ENCODE data around the gene DLX4.
A peak's percentile ranks its signal among the peaks of the same experiment; 100 is the strongest.

The DLX4 gene

GRCh38 chr17:49928837-49929475 is 40.0 kb upstream of the DLX4 start:
- Histone ChIP-seq H3K27me3 (ENCODE audit: insufficient read depth, low read length) (no peaks in the 10 kb centered on the region), H3K4ac (ENCODE audit: low read depth, low read length) (no peak overlapping the region), H3K4me1 (ENCODE audit: control insufficient read depth in 1 of 2, insufficient read depth in 2 of 2, low read length in 2 of 2) (peaks cover 0 to 6% of the 10 kb centered on the region in 2 experiments), H3K9ac (ENCODE audit: low read length) (no peak overlapping the region), H3K27ac (ENCODE audit: low read depth, low read length) (no peak overlapping the region), H4K12ac (ENCODE audit: low read depth, low read length) (no peak overlapping the region), H4K91ac (ENCODE audit: low read depth, low read length) (no peak overlapping the region), H4K8ac (ENCODE audit: low read depth, low read length) (no peak overlapping the region), H3K4me3 (ENCODE audit: low read depth, low read length) (no peak overlapping the region), H3K18ac (ENCODE audit: low read length) (no peak overlapping the region), H3K4me2 (ENCODE audit: low read length) (no peak overlapping the region), H2AK5ac (ENCODE audit: low read length) (no peak overlapping the region), H3K79me1 (ENCODE audit: low read length) (peaks cover 3% of the 10 kb centered on the region), H3K79me2 (ENCODE audit: control insufficient read depth, insufficient read depth, low read length, poor library complexity) (no peaks in the 10 kb centered on the region), H2BK12ac (ENCODE audit: low read length) (peak overlapping the region; percentile 1), H3K14ac (ENCODE audit: low read length) (no peak overlapping the region), H3K36me3 (ENCODE audit: control insufficient read depth in 1 of 2, insufficient read depth in 2 of 2, low read length in 2 of 2) (no peaks in the 10 kb centered on the region), H2AFZ (ENCODE audit: insufficient read depth, low read length, poor library complexity) (no peak overlapping the region), H2BK5ac (ENCODE audit: low read depth, low read length, poor library complexity) (no peak overlapping the region), H3K23ac (ENCODE audit: low read length) (no peak overlapping the region), H2BK120ac (ENCODE audit: insufficient read depth, low read length, poor library complexity) (no peak overlapping the region), H3K9me3 (ENCODE audit: insufficient read depth, low read depth, low read length) (peaks cover 2% of the 10 kb centered on the region)
- WGBS (ENCODE audit: extremely low coverage, insufficient coverage, insufficient read length), result no CpG with 5 or more reads among the region's 6 CpGs
- DNase-seq, result no peak

GRCh38 chr17:49930880-49931279 is 38.1 kb upstream of the DLX4 start:
- no peak overlapping the region for H3K4me3 ChIP-seq (ENCODE audit: low read depth, low read length)
- no peak overlapping the region for H3K27ac ChIP-seq (ENCODE audit: low read depth, low read length)
- H3K79me2 ChIP-seq (ENCODE audit: control insufficient read depth, insufficient read depth, low read length, poor library complexity), result no peaks in the 10 kb centered on the region
- no peak overlapping the region for H2BK5ac ChIP-seq (ENCODE audit: low read depth, low read length, poor library complexity)
- H4K91ac ChIP-seq (ENCODE audit: low read depth, low read length), result no peak overlapping the region
- no peak overlapping the region for H2AFZ ChIP-seq (ENCODE audit: insufficient read depth, low read length, poor library complexity)
- no peak overlapping the region for H4K12ac ChIP-seq (ENCODE audit: low read depth, low read length)
- H4K8ac ChIP-seq (ENCODE audit: low read depth, low read length), result no peak overlapping the region
- no peak overlapping the region for H3K14ac ChIP-seq (ENCODE audit: low read length)
- H2BK12ac ChIP-seq (ENCODE audit: low read length), result no peak overlapping the region
- peaks cover 3% of the 10 kb centered on the region for H3K79me1 ChIP-seq (ENCODE audit: low read length)
- H3K36me3 ChIP-seq (ENCODE audit: control insufficient read depth in 1 of 2, insufficient read depth in 2 of 2, low read length in 2 of 2), result no peaks in the 10 kb centered on the region
- no peak overlapping the region for H3K18ac ChIP-seq (ENCODE audit: low read length)
- WGBS (ENCODE audit: extremely low coverage, insufficient coverage, insufficient read length), result no CpG with 5 or more reads among the region's 8 CpGs
- no peak overlapping the region for H2BK120ac ChIP-seq (ENCODE audit: insufficient read depth, low read length, poor library complexity)
- peaks cover 2% of the 10 kb centered on the region for H3K9me3 ChIP-seq (ENCODE audit: insufficient read depth, low read depth, low read length)
- DNase-seq, result no peak
- H3K9ac ChIP-seq (ENCODE audit: low read length), result no peak overlapping the region
- H3K4me1 ChIP-seq (ENCODE audit: control insufficient read depth in 1 of 2, insufficient read depth in 2 of 2, low read length in 2 of 2), result peaks cover 0 to 6% of the 10 kb centered on the region in 2 experiments
- no peak overlapping the region for H3K4ac ChIP-seq (ENCODE audit: low read depth, low read length)
- H3K23ac ChIP-seq (ENCODE audit: low read length), result no peak overlapping the region
- H2AK5ac ChIP-seq (ENCODE audit: low read length), result peak overlapping the region; percentile 26
- no peaks in the 10 kb centered on the region for H3K27me3 ChIP-seq (ENCODE audit: insufficient read depth, low read length)
- H3K4me2 ChIP-seq (ENCODE audit: low read length), result no peak overlapping the region

DNA sequence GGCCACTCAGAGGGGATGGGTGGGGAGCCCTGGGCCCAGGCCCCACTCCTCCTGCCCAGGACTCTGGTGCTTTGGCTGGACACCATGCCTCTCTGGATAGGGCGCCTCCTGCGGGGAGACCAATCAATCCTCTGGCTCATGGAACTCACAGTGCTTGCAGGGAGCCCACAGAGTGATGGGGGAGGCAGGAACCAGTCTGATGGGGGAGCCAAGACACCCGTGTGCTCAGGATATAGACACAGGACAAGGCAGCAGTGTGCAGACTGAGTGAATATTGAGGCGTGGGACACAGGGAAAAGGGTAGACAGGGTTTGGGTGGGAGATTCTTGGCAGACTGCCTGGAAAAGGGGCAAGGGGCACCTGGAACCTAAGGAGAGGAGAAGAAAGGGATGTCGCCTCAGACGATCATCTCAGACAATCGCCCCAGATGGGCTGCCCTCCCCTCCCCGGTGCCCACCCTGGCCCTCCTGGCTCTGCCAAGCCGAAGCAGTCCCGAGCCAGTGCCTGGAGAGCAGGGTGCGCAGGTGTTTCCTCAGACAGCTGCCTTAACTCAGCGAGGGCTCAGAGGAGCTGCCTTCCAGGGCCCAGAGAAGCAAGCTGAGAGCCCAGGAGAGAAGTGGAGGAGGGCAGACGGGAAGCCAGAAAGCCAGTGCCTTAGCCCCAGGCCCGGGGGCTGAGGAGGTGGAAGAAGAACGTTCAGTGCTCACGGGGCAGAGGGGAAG is 37.4 kb upstream of the DLX4 start:
- H4K91ac ChIP-seq (ENCODE audit: low read depth, low read length), result peak overlapping the region; percentile 30
- H4K12ac ChIP-seq (ENCODE audit: low read depth, low read length), result no peak overlapping the region
- no peak overlapping the region for H3K4me2 ChIP-seq (ENCODE audit: low read length)
- no peak overlapping the region for H3K14ac ChIP-seq (ENCODE audit: low read length)
- no CpG with 5 or more reads among the region's 16 CpGs for WGBS (ENCODE audit: extremely low coverage, insufficient coverage, insufficient read length)
- no peak overlapping the region for H3K23ac ChIP-seq (ENCODE audit: low read length)
- peaks cover 0 to 6% of the 10 kb centered on the region in 2 experiments for H3K4me1 ChIP-seq (ENCODE audit: control insufficient read depth in 1 of 2, insufficient read depth in 2 of 2, low read length in 2 of 2)
- H3K4me3 ChIP-seq (ENCODE audit: low read depth, low read length), result no peak overlapping the region
- peaks cover 2% of the 10 kb centered on the region for H3K9me3 ChIP-seq (ENCODE audit: insufficient read depth, low read depth, low read length)
- H3K9ac ChIP-seq (ENCODE audit: low read length), result no peak overlapping the region
- no peak overlapping the region for H3K18ac ChIP-seq (ENCODE audit: low read length)
- no peak for DNase-seq
- no peaks in the 10 kb centered on the region for H3K36me3 ChIP-seq (ENCODE audit: control insufficient read depth in 1 of 2, insufficient read depth in 2 of 2, low read length in 2 of 2)
- H3K79me2 ChIP-seq (ENCODE audit: control insufficient read depth, insufficient read depth, low read length, poor library complexity), result no peaks in the 10 kb centered on the region
- H4K8ac ChIP-seq (ENCODE audit: low read depth, low read length), result no peak overlapping the region
- no peak overlapping the region for H2AFZ ChIP-seq (ENCODE audit: insufficient read depth, low read length, poor library complexity)
- H3K27ac ChIP-seq (ENCODE audit: low read depth, low read length), result no peak overlapping the region
- peaks cover 5% of the 10 kb centered on the region for H3K79me1 ChIP-seq (ENCODE audit: low read length)
- no peak overlapping the region for H2BK12ac ChIP-seq (ENCODE audit: low read length)
- no peak overlapping the region for H3K4ac ChIP-seq (ENCODE audit: low read depth, low read length)
- H3K27me3 ChIP-seq (ENCODE audit: insufficient read depth, low read length), result no peaks in the 10 kb centered on the region
- H2AK5ac ChIP-seq (ENCODE audit: low read length), result peak overlapping the region; percentile 7
- H2BK120ac ChIP-seq (ENCODE audit: insufficient read depth, low read length, poor library complexity), result no peak overlapping the region
- H2BK5ac ChIP-seq (ENCODE audit: low read depth, low read length, poor library complexity), result no peak overlapping the region

DNA sequence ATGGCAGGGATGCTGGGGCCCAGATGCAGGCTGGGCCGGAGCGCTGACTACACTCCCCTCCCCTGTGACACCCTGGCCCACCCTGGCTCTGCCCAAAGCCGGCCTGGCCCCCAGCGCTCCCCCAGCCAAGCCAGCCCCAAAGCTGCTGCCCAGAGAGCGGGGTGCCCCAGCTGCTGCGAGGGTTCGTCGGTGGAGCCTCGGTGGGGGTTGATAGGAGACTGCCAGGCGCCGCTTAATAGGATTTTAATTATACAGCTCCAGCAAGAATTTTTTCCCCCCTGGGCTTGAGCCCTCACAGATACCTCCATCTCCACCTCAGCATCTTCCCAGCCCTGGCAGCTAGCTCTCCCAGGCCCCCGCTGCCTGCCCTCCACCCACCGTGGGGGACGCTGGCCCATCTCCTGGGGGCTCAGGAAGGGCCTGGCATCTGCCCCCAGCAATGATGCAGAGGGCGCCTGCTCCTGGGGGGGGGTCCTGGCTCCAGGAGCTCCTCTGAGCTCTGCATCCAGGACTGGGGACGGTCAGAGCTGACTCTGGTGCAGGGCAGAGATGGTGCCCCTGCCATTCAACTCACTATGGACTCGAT is 36.8 kb upstream of the DLX4 start:
- no peak overlapping the region for H3K18ac ChIP-seq (ENCODE audit: low read length)
- no peak overlapping the region for H2BK5ac ChIP-seq (ENCODE audit: low read depth, low read length, poor library complexity)
- H2AFZ ChIP-seq (ENCODE audit: insufficient read depth, low read length, poor library complexity), result no peak overlapping the region
- H3K4me2 ChIP-seq (ENCODE audit: low read length), result no peak overlapping the region
- H2BK12ac ChIP-seq (ENCODE audit: low read length), result no peak overlapping the region
- H3K4ac ChIP-seq (ENCODE audit: low read depth, low read length), result no peak overlapping the region
- no peak overlapping the region for H3K27ac ChIP-seq (ENCODE audit: low read depth, low read length)
- DNase-seq, result no peak
- H4K91ac ChIP-seq (ENCODE audit: low read depth, low read length), result no peak overlapping the region
- H3K9me3 ChIP-seq (ENCODE audit: insufficient read depth, low read depth, low read length), result peaks cover 2% of the 10 kb centered on the region
- WGBS (ENCODE audit: extremely low coverage, insufficient coverage, insufficient read length), result no CpG with 5 or more reads among the region's 17 CpGs
- H3K4me1 ChIP-seq (ENCODE audit: control insufficient read depth in 1 of 2, insufficient read depth in 2 of 2, low read length in 2 of 2), result peaks cover 0 to 6% of the 10 kb centered on the region in 2 experiments
- H4K8ac ChIP-seq (ENCODE audit: low read depth, low read length), result no peak overlapping the region
- no peak overlapping the region for H3K23ac ChIP-seq (ENCODE audit: low read length)
- H2BK120ac ChIP-seq (ENCODE audit: insufficient read depth, low read length, poor library complexity), result no peak overlapping the region
- H2AK5ac ChIP-seq (ENCODE audit: low read length), result no peak overlapping the region
- H3K14ac ChIP-seq (ENCODE audit: low read length), result no peak overlapping the region
- H3K4me3 ChIP-seq (ENCODE audit: low read depth, low read length), result no peak overlapping the region
- peaks cover 5% of the 10 kb centered on the region for H3K79me1 ChIP-seq (ENCODE audit: low read length)
- H3K36me3 ChIP-seq (ENCODE audit: control insufficient read depth in 1 of 2, insufficient read depth in 2 of 2, low read length in 2 of 2), result no peaks in the 10 kb centered on the region
- H3K9ac ChIP-seq (ENCODE audit: low read length), result no peak overlapping the region
- H4K12ac ChIP-seq (ENCODE audit: low read depth, low read length), result no peak overlapping the region
- no peaks in the 10 kb centered on the region for H3K79me2 ChIP-seq (ENCODE audit: control insufficient read depth, insufficient read depth, low read length, poor library complexity)
- no peaks in the 10 kb centered on the region for H3K27me3 ChIP-seq (ENCODE audit: insufficient read depth, low read length)

All from trophoblast cell (in vitro differentiated cells and primary cell).